ENCODE data around the gene S100A1. TPM values are rescaled to one million over a fixed set of nuclear protein-coding genes. Genes with fewer than 3 reads are reported as not detected.
"Not testable (repeated sequence)": the region's sequence is repeated elsewhere in the genome, so short reads cannot be mapped to it uniquely, and the experiment has no call there.

The S100A1 gene
- total RNA-seq, 1 donor from 2014 or later: not detected

GRCh38 chr1:153629971-153630370 lies 1.7 kb downstream of the S100A1 start:
- intact Hi-C loops (cut with micrococcal nuclease): loop anchor here (5.0 kb wide), 3 partner anchors 117 to 642 kb away; partner anchors contain the start of genes CREB3L4 and HAX1

DNA sequence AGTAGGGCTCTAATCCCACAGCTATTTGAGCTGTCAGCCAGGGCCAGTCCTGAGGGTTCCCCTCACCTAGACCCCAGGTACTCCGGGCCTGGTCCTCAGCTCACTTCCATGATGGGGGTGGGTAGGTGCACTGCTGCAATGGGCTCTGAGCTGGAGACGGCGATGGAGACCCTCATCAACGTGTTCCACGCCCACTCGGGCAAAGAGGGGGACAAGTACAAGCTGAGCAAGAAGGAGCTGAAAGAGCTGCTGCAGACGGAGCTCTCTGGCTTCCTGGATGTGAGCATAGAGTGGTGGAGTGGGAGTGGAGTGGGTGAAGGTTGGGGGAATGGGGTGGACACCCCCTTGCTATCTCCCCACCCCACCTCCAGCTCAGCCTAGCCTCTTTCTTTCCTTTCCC lies 2.1 kb downstream of the S100A1 start:
- intact Hi-C loops (cut with micrococcal nuclease): loop anchor here (5.0 kb wide), 3 partner anchors 117 to 642 kb away; partner anchors contain the start of genes CREB3L4 and HAX1

DNA sequence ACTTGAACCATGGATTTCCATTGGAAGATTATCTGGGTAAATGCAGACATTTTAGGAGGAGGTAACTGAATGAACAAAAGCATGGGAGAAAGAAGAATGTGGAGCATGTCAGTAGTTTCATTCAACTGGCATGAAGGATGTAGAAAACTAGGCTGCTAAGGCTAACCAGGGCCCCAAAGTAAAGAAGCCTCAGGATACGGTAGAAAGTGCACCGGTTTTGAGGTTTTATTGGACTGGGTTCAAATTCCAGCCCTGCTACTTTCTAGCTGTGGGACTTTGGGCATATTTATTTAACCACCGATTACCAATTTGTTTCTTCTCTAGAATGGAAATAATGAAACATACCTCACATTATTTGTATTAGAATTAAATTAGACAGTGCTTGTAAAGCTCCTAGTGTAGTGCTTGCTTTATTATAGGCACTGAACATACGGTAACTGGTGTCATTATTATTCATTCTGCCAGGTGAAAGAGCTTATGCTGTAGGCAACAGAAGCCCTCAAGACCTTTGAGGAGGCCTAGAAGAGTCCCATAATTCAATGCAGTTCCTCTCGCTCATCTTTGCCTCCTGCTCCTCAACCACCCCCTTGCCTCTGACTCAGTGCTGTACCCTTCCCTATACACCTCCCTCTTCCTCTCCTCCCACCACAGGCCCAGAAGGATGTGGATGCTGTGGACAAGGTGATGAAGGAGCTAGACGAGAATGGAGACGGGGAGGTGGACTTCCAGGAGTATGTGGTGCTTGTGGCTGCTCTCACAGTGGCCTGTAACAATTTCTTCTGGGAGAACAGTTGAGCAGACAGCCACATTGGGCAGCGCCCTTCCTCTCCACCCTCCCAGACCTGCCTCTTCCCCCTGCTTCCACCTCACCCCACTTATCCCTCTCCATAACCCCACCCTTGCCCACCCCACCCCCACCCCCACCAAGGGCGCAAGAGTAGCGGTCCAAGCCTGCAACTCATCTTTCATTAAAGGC lies 3.1 kb downstream of the S100A1 start:
- intact Hi-C loops (cut with micrococcal nuclease): loop anchor here (5.0 kb wide), 3 partner anchors 116 to 641 kb away; partner anchors contain the start of genes CREB3L4 and HAX1

DNA sequence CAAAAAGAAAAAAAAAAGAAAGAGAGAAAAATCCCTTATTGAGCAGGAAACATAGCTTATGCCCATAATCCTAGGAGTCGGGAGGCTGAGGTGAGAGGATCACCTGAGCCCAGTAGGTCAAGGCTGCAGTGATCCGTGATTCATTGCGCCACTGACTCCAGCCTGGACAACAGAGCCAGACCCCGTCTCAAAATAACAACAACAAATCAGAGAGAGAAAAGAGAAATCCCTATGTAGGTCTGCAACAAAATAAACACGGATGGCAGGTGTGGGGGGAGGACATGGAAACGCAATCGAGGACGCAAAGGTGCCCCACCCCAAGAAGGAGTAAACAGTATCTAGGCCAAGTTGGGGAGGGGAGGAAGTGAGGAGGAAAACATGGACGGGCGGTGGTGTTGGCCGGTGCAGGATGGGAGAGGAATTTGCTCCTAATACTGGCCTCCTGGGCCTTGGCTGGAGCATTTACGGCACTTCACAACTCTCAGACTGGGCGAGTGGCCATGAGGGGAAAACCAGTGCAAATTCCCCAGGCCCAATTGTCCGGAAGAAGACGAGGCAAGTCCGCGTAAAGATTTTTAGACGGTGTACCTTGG lies 5.0 kb downstream of the S100A1 start:
- intact Hi-C loops (cut with micrococcal nuclease): loop anchor here (1.0 to 5.0 kb wide), 6 partner anchors 95 to 639 kb away; partner anchors contain the start of genes CREB3L4, HAX1, INTS3 and RPS27

DNA sequence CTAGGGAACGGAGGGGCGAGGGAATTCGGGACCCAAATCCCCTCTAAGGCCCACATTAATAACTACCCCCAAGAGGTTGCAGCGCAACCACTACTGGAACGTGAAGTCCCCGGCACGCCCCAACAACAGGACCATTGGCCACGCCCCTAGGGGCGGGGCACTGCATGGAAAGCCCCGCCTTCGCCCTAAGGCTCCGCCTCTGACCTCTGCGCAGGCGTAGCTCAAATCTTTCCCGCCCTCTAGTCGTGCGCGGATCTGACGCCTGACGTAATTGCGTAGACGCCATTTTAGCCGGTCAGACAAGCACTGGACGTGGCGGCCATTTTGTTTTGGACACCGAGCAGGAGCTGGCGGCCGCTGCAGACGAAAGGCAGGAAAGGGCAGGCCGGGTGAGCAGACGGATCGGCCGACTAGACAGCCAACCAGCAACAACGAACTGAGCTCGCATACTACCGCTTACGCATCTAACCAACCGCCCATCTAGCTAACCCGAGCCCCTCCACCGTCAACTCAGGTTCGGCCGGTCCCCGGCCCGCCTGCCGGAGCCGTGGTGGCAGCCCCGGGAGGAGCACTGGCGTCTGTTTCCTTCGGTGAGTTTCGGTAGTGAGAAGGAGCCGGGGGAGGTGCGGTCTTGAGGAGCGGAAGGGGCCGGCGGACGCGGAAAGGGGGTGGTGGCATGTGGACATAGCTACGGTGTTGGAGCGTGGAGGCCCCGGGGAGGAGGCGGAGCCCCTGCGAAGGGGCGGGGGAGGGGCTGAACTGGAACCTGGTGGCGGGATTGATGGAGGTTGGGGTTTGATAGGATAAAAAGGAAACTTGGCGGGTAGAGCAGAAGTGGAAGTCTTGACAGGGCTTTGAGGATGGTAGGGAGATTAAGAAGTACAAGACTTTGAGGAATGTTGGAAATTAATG lies 5.8 kb downstream of the S100A1 start, which contains the start of gene CHTOP:
Gene CHTOP, plus strand, starts transcription at position 313 of the 912 bp plus-strand sequence. CDS start 2,523 bp downstream, outside the sequence.
- intact Hi-C loops (cut with micrococcal nuclease): loop anchor here (1.0 to 5.0 kb wide), 12 partner anchors 24 to 638 kb away; partner anchors contain the start of genes CREB3L4, HAX1, INTS3 and RPS27

DNA sequence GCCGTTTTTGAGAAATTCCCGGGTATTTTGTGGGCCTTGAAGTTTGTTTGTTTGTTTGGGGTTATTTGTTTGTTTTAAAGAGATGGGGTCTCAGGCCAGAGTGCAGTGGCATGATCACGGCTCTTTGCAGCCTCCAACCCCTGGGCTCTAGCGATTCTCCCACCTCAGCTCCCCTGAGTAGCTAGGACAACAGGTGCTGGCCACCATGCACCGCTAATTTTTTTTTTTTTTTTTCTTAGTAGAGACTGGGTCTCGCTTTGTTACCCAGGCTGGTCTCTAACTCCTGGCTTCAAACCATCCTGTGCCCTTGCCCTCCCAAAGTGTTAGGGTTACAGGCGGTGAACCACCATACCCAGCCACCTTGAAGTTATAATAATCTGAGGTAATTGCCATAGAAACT lies 7.6 kb downstream of the S100A1 start:
- intact Hi-C loops (cut with micrococcal nuclease): no loop called here

DNA sequence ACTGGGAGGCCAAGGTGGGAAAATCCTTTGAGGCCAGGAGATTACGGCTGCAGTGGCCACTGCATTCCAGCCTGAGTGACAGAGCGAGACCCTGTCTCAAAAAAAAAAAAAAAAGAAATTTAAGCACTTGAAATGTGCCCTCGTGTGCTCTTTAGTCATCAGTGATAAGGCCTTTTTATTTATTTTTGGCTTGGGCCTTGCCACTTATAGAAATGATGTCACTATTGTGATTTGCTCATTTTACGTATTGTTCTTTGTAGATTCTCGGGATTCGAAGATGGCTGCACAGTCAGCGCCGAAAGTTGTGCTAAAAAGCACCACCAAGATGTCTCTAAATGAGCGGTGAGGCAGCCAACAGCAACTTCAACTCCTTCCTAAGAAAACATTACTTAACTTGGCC lies 8.1 kb downstream of the S100A1 start:
- intact Hi-C loops (cut with micrococcal nuclease): no loop called here

DNA sequence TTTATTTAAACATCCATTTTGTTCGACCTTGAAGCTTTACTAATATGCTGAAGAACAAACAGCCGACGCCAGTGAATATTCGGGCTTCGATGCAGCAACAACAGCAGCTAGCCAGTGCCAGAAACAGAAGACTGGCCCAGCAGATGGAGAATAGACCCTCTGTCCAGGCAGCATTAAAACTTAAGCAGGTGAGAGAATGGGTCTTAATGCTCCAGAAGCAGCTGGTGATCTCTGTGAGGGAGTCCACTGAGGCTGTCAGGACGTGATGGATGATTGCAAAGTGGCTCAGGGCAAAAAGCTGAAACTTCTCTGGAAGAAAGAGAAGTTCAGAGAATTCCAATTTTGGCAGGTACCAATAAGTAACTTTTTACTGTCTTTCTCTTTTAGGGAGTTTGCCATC lies 10.0 kb downstream of the S100A1 start:
- intact Hi-C loops (cut with micrococcal nuclease): no loop called here

DNA sequence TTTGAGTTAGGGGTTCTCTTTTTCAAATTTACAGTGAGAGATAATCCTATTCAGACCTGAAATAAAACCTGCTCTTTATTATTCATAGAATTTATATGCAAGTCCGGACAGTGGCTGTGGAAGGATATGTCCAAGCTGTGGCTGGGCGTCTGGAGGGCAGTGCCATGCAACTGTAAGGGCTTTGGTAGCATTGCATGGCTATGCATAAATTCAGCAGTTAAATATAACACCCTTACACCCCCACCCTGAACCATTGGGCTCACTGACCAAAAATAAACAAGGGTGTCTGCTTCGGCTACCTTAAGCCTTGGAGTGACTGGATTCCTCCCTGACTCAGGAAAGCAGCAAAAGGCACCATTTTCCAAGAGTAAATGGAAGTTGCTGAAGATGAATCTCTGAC lies 11.0 kb downstream of the S100A1 start:
- intact Hi-C loops (cut with micrococcal nuclease): no loop called here

GRCh38 chr1:153640213-153640612 lies 12.0 kb downstream of the S100A1 start:
- intact Hi-C loops (cut with micrococcal nuclease): not testable (repeated sequence)

DNA sequence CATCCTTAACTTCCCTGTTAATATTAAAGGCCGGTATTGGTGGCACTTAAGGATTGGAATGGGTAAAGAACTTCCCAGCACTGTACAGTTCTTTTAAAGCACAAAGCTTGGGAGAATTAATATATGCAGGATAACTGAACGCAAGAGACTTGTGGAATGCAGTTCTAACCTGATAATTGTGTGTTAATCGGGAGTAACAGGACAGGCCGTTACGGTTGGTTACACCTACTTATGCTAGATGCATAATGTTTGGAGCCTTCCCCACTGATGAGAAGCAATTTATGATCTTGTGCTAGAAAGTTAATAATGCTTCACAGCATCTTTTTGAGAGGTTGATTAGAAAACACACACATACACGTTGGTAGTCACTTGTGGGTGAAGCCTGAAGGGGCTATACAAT lies 12.6 kb downstream of the S100A1 start:
- intact Hi-C loops (cut with micrococcal nuclease): no loop called here

DNA sequence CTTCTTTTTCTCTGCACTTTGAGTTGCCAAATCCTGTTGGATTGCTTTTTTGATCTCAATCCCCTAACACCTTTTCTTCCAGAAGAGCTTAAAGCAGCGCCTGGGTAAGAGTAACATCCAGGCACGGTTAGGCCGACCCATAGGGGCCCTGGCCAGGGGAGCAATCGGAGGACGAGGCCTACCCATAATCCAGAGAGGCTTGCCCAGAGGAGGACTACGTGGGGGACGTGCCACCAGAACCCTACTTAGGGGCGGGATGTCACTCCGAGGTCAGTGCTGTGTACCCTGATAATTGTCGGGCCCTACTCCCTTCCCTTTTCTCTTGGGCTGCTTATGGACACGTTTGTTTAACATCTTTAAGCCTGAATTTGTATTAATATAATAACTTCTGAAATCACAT lies 13.9 kb downstream of the S100A1 start:
- intact Hi-C loops (cut with micrococcal nuclease): no loop called here

GRCh38 chr1:153643100-153643499 lies 14.9 kb downstream of the S100A1 start:
- intact Hi-C loops (cut with micrococcal nuclease): no loop called here

GRCh38 chr1:153643816-153644215 lies 15.6 kb downstream of the S100A1 start:
- intact Hi-C loops (cut with micrococcal nuclease): no loop called here

DNA sequence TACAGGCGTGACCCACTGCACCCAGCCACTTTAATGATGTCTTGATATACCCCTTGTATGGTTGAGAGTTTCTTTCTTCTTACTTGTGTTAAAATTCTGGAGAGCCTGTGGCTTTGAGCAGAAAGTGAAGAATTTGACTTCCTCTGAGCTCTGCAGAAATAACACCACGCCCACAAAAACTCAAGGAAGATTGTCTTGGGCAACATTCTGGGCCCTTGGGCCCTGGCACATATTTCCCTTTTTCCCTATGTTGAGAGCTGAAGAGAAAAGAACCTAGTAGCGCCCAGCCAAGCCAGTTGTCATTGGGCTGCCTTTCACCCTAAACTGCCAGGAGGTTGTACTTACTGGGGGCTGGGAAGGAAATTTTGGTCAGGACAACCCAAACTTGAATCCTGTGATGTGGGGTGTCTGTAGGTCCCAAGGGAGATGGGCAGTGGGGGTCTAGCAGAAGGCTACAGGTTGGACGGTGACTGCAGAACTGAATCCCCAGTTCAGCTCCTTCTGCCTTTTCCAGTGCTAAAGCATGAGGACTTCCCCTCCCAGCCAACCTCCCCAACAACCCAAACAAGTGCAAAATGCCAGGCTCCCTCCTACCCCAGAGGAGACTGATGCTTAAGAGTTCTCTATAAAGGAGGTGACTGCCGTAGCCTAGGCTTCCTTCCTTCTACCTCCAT lies 18.6 kb downstream of the S100A1 start:
- intact Hi-C loops (cut with micrococcal nuclease): no loop called here

- intact Hi-C loops (cut with micrococcal nuclease): no loop called here
Observed at GRCh38 chr1:153647346-153647714, 19.1 kb downstream of the S100A1 start.

- intact Hi-C loops (cut with micrococcal nuclease): no loop called here
Observed at GRCh38 chr1:153648000-153648643, 19.9 kb downstream of the S100A1 start.

DNA sequence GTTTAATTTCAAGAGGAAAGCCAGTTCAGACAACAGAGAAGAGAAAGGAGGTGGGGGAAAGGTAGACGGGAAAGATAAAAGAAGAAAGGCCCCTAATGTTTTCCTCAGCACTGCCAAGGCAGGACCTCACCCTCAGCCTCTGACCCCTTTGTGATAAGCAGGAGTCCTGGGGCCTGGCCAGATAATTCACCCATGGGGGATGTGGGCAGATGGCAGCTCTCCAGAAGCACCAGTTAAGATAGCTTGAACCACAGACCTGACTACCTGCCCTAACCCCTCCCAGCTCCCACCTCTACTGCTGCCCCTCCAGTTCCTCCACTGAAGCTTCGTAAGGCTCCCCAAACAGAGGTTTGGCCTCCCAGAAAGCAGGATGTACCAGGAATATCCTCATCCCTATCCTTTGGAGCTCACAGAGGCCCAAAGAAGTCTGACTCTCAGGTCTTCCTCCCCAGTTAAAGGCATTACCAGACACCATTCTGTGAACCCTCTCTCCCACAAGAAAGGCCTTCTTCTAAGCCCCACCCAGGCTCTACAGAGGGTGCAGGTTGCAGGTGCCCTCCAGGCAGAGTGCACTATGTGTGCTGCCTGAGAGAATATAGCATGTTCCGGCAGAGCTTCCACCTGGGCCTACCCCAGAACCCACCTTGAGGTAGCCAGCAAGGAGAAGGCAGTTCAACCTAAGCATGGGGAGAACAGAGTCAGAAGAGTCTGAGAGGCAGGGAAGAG lies 21.1 kb downstream of the S100A1 start:
- intact Hi-C loops (cut with micrococcal nuclease): no loop called here

DNA sequence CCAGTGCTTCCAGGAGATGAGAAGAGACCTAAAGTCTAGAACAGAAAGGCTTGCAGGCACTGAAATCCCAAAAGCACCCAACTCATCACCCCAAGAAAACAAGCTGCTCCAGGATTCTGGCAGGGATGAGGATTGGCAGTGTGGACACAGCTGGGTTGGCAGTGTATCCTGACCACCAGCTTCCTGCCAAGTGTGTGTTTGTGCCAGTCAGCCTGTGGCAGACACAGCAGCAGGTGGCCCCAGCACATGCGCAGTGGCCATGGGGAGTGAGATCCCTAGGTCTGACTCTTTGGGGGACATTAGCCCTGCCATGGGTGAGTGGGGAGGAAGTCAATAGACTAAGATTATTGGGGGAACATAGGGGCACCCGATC lies 21.6 kb downstream of the S100A1 start:
- intact Hi-C loops (cut with micrococcal nuclease): no loop called here
